ENCODE data around the gene ABCC4. TPM values are rescaled to one million over a fixed set of nuclear protein-coding genes. Genes with fewer than 3 reads are reported as not detected.
A peak's percentile ranks its signal among the peaks of the same experiment; 100 is the strongest.

The ABCC4 gene
- total RNA-seq, 1 donor from 2014 or later: 7.5 TPM

DNA sequence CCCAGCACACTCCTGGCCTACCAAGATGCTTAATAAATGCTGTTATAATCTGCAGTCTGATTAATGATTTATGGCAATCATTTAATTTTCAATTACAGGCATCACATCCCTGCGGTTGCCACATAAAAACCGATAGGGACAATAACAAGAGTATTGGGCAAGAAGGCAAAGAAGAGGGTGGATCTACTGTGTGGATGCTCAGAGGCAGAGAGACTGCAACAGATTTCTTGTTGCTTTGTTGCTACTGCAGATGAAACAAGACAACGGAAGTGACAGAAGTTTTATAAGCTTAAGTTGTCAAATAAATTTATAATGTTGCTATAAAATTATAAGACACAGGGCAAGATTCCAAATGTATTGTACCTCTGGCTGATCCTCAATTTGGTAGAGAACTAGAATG lies 154.8 kb downstream of the ABCC4 start:
- peaks cover 8% of the 10 kb centered on the region for H3K36me3 Mint-ChIP-seq (ENCODE audit: insufficient read depth)
- H3K27me3 Mint-ChIP-seq: no peaks in the 10 kb centered on the region
- peaks cover 14% of the 10 kb centered on the region for H3K9me3 Mint-ChIP-seq (ENCODE audit: low read depth)
- DNase-seq (ENCODE audit: low spot score, unreplicated experiment): no peak
- peaks cover 20% of the 10 kb centered on the region for H3K4me1 Mint-ChIP-seq (ENCODE audit: low read depth)
- H3K4me3 Mint-ChIP-seq (ENCODE audit: low read depth): no peak overlapping the region
- H3K27ac Mint-ChIP-seq: no peak overlapping the region
- TF ChIP-seq, protein P1, sequence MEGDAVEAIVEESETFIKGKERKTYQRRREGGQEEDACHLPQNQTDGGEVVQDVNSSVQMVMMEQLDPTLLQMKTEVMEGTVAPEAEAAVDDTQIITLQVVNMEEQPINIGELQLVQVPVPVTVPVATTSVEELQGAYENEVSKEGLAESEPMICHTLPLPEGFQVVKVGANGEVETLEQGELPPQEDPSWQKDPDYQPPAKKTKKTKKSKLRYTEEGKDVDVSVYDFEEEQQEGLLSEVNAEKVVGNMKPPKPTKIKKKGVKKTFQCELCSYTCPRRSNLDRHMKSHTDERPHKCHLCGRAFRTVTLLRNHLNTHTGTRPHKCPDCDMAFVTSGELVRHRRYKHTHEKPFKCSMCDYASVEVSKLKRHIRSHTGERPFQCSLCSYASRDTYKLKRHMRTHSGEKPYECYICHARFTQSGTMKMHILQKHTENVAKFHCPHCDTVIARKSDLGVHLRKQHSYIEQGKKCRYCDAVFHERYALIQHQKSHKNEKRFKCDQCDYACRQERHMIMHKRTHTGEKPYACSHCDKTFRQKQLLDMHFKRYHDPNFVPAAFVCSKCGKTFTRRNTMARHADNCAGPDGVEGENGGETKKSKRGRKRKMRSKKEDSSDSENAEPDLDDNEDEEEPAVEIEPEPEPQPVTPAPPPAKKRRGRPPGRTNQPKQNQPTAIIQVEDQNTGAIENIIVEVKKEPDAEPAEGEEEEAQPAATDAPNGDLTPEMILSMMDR (IDR thresholded peaks at IDR 0.05; ENCODE audit: unreplicated experiment): no peak

DNA sequence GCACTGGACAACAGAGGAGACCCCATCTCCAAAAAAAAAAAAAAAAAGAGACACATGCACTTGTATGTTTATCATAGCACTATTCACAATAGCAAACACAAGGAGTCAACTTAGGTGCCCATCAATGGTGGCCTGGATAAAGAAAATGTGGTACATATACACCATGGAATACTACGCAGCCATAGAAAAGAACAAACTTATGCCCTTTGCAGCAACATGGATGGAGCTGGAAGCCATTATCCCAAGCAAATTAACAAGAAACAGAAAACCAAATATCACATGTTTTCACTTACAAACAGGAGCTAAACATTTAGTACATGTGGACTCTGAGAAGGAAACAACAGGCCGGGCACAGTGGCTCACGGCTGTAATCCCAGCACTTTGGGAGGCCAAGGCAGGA lies 155.7 kb downstream of the ABCC4 start:
- H3K27me3 Mint-ChIP-seq: no peaks in the 10 kb centered on the region
- DNase-seq (ENCODE audit: low spot score, unreplicated experiment): no peak
- H3K36me3 Mint-ChIP-seq (ENCODE audit: insufficient read depth): peaks cover 8% of the 10 kb centered on the region
- TF ChIP-seq, protein P1 (IDR thresholded peaks at IDR 0.05; ENCODE audit: unreplicated experiment): no peak
- no peak overlapping the region for H3K4me3 Mint-ChIP-seq (ENCODE audit: low read depth)
- peaks cover 14% of the 10 kb centered on the region for H3K9me3 Mint-ChIP-seq (ENCODE audit: low read depth)
- no peak overlapping the region for H3K27ac Mint-ChIP-seq
- H3K4me1 Mint-ChIP-seq (ENCODE audit: low read depth): peaks cover 18% of the 10 kb centered on the region

DNA sequence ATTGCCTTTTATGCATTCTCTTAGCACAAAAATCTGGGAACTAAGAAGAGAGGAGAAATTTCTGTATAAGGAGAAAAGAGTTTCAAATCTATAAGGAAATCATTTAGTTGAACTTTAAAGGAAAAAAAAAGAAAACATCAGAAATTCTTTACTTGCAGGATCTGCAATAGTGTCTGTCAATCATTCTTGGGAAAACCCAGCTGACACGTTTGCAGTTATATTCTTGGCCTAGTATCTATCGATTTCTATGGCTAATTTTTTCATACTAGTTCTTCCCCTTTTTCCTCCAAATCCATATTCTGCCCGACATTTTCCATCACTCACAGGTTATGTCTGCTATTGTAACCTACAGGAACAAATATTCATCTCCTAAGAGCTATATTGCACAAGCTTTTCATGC lies 160.7 kb downstream of the ABCC4 start:
- Mint-ChIP-seq H3K4me3 (ENCODE audit: low read depth) (no peak overlapping the region), H3K4me1 (ENCODE audit: low read depth) (peaks cover 8% of the 10 kb centered on the region), H3K27ac (no peak overlapping the region)

DNA sequence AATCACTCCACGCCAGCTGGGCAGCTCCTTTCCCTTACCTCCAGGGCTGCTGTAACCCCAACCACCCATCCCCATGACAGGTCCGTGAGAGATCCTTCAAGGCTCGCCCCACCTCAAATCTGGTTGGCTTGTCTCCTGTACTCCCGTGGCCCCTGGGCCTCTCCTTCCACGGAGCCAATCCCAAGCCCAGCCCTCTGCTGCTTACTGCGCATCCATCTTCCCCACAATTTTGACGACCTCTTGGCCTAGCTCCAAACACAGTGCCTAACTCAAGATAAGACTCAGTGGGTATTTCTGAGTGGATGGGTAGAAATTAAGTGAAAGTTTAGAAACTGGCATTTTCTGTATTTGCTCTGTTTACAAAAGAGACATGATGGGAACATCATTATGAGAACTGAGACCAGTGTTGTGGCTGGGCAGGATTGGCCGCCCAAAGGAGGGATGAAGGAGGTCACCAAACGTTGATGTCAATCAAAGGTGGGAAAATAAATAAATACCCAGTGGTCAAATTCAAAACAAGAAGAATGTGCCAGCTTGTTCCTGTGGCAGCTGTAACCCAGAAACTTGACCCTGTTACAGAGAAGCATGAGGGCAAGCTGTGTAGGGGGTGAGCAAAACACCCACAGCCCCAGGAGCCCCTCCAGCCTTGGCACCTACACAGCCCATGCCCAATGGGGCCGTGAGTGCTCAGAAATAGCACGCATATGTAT lies 162.2 kb downstream of the ABCC4 start:
- Mint-ChIP-seq H3K27me3 (no peaks in the 10 kb centered on the region), H3K4me3 (ENCODE audit: low read depth) (no peak overlapping the region), H3K4me1 (ENCODE audit: low read depth) (peaks cover 8% of the 10 kb centered on the region), H3K36me3 (ENCODE audit: insufficient read depth) (peaks cover 6% of the 10 kb centered on the region), H3K9me3 (ENCODE audit: low read depth) (peaks cover 6% of the 10 kb centered on the region), H3K27ac (no peak overlapping the region)
- TF ChIP-seq, protein P1 (IDR thresholded peaks at IDR 0.05; ENCODE audit: unreplicated experiment): no peak
- no peak for DNase-seq (ENCODE audit: low spot score, unreplicated experiment)

More for the DNA sequence above, 160.7 kb downstream of the ABCC4 start:
- no peak for DNase-seq (ENCODE audit: low spot score, unreplicated experiment)
- Mint-ChIP-seq H3K27me3 (no peaks in the 10 kb centered on the region), H3K9me3 (ENCODE audit: low read depth) (peaks cover 14% of the 10 kb centered on the region), H3K36me3 (ENCODE audit: insufficient read depth) (peaks cover 8% of the 10 kb centered on the region)
- TF ChIP-seq, protein P1 (IDR thresholded peaks at IDR 0.05; ENCODE audit: unreplicated experiment): no peak

DNA sequence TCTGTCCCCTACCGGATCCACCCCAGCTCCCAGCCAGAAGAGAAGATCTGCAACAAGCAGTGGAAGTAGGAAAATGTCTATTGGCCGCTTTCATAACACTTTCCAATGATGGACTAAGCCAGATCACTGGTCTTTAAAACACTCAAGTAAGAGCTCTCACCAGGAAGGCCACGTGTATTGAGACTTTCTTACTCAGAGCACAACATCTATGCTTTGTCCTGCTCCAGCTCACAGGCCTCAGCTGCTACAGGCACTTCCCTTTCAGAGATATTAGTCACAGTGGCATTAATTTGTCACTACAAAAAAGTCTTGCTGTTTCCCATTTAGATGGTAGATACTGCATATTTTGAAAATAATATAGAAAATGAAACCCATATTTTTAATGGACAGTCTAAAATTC lies 164.2 kb downstream of the ABCC4 start:
- DNase-seq (ENCODE audit: low spot score, unreplicated experiment): no peak
- peaks cover 10% of the 10 kb centered on the region for H3K4me1 Mint-ChIP-seq (ENCODE audit: low read depth)
- H3K9me3 Mint-ChIP-seq (ENCODE audit: low read depth): peaks cover 5% of the 10 kb centered on the region
- no peak overlapping the region for H3K4me3 Mint-ChIP-seq (ENCODE audit: low read depth)
- H3K36me3 Mint-ChIP-seq (ENCODE audit: insufficient read depth): peaks cover 5% of the 10 kb centered on the region
- H3K27me3 Mint-ChIP-seq: no peaks in the 10 kb centered on the region
- peak overlapping the region; percentile 8 for H3K27ac Mint-ChIP-seq
- TF ChIP-seq, protein P1 (IDR thresholded peaks at IDR 0.05; ENCODE audit: unreplicated experiment): no peak
